SK-N-SH treated with all-trans-retinoic acid at 6 μM for 48 hours (cell line): Measurements from ENCODE around the gene DPP10.

ENCODE experiments used
- CSDC2 ChIP-seq: fragments of 250-450 bp; sonication (Bioruptor Pico); IDR thresholded peaks from 2 replicates; pipeline ENCODE4 v1.5.0; 2020; ENCODE audit warnings: mild to moderate bottlenecking, moderate library complexity
- ISL1 ChIP-seq: fragments of 250-450 bp; sonication (Bioruptor Pico); IDR thresholded peaks from 2 replicates; pipeline ENCODE4 v2.1.2; 2022; ENCODE audit warnings: mild to moderate bottlenecking, moderate library complexity
- OSR1 ChIP-seq: fragments of 250-450 bp; sonication (Bioruptor Pico); IDR thresholded peaks from 2 replicates; pipeline ENCODE4 v1.8.0; 2022; ENCODE audit warnings: moderate library complexity, mild to moderate bottlenecking, inconsistent platforms
- PATZ1 ChIP-seq: fragments of 250-450 bp; sonication (Bioruptor Pico); IDR thresholded peaks from 2 replicates; pipeline ENCODE4 v1.8.0; 2020; ENCODE audit warnings: mild to moderate bottlenecking, moderate library complexity, borderline replicate concordance
- POU6F1 ChIP-seq: fragments of 250-450 bp; sonication (Bioruptor Pico); IDR thresholded peaks from 2 replicates; pipeline ENCODE4 v1.8.0; 2021; ENCODE audit warnings: low read depth, mild to moderate bottlenecking, moderate library complexity, borderline replicate concordance
- PPARA ChIP-seq: fragments of 250-450 bp; sonication (Bioruptor Pico); IDR thresholded peaks from 2 replicates; pipeline ENCODE4 v1.5.0; 2020; ENCODE audit warnings: mild to moderate bottlenecking, borderline replicate concordance
- RARB ChIP-seq: fragments of 250-450 bp; sonication (Bioruptor Pico); IDR thresholded peaks from 2 replicates; pipeline ENCODE4 v1.8.0; 2021; ENCODE audit warnings: mild to moderate bottlenecking, moderate library complexity
- ZC3H10 ChIP-seq: fragments of 250-450 bp; sonication (Bioruptor Pico); IDR thresholded peaks from 2 replicates; pipeline ENCODE4 v1.5.1; 2021; ENCODE audit warnings: mild to moderate bottlenecking, moderate library complexity
- ZFP3 ChIP-seq: fragments of 250-450 bp; sonication (Bioruptor Pico); IDR thresholded peaks from 2 replicates; pipeline ENCODE4 v1.5.0; 2020; ENCODE audit warnings: mild to moderate bottlenecking, moderate library complexity
- ZFP30 ChIP-seq: fragments of 450-650 bp; formaldehyde crosslinking; IDR thresholded peaks from 2 replicates; pipeline ENCODE4 v1.5.0; 2022; ENCODE audit warnings: mild to moderate bottlenecking, moderate library complexity

GRCh38 chr2:114745700-114746099 lies 303.3 kb downstream of the DPP10 start:
- TF ChIP-seq POU6F1 (CRISPR knock-in tag) = no peak
- no peak for TF ChIP-seq CSDC2 (CRISPR knock-in tag)
- TF ChIP-seq ZFP3 (CRISPR knock-in tag) = no peak
- no peak for TF ChIP-seq PPARA (CRISPR knock-in tag)
- no peak for TF ChIP-seq ZFP30 (CRISPR knock-in tag)
- no peak for TF ChIP-seq ISL1 (CRISPR knock-in tag)
- no peak for TF ChIP-seq RARB
- no peak for TF ChIP-seq OSR1 (CRISPR knock-in tag)
- no peak for TF ChIP-seq ZC3H10 (CRISPR knock-in tag)
- TF ChIP-seq PATZ1 (CRISPR knock-in tag) = no peak
